ENCODE data around the gene NINJ2.

The NINJ2 gene

GRCh38 chr12:583251-583869 lies 79.9 kb downstream of the NINJ2 start:
- DNase-seq, result no peak

GRCh38 chr12:581746-582145 lies 81.5 kb downstream of the NINJ2 start:
- no peak for DNase-seq

GRCh38 chr12:581321-581720 lies 81.9 kb downstream of the NINJ2 start:
- DNase-seq, result no peak

GRCh38 chr12:580813-581212 lies 82.4 kb downstream of the NINJ2 start:
- DNase-seq, result no peak

GRCh38 chr12:579420-580110 lies 83.7 kb downstream of the NINJ2 start:
- DNase-seq, result no peak

- DNase-seq, result no peak
These were observed 84.4 kb downstream of the NINJ2 start for GRCh38 chr12:578748-579419.

- peak; percentile 35 for DNase-seq
These were observed 85.1 kb downstream of the NINJ2 start for GRCh38 chr12:577994-578747.

- DNase-seq, result no peak
These were observed 86.6 kb downstream of the NINJ2 start for GRCh38 chr12:576615-577110.

GRCh38 chr12:575948-576614 lies 87.2 kb downstream of the NINJ2 start:
- peak; percentile 90 for DNase-seq

- DNase-seq, result no peak
These were observed 88.1 kb downstream of the NINJ2 start for GRCh38 chr12:575129-575502.

GRCh38 chr12:574475-575128 lies 88.6 kb downstream of the NINJ2 start:
- DNase-seq, result no peak

GRCh38 chr12:573232-573631 lies 90.0 kb downstream of the NINJ2 start:
- no peak for DNase-seq

GRCh38 chr12:572532-572899 lies 90.7 kb downstream of the NINJ2 start:
- no peak for DNase-seq

- no peak for DNase-seq
These were observed 91.3 kb downstream of the NINJ2 start for GRCh38 chr12:571795-572531.

- DNase-seq, result no peak
These were observed 92.1 kb downstream of the NINJ2 start for GRCh38 chr12:570921-571794.

GRCh38 chr12:570435-570920 lies 92.8 kb downstream of the NINJ2 start:
- DNase-seq, result no peak

- DNase-seq, result peak; percentile 52
These were observed 93.3 kb downstream of the NINJ2 start for GRCh38 chr12:569803-570434.

GRCh38 chr12:569091-569676 lies 94.1 kb downstream of the NINJ2 start:
- DNase-seq, result no peak

GRCh38 chr12:568486-568885 lies 94.8 kb downstream of the NINJ2 start:
- DNase-seq, result no peak
